Activated naive CD4-positive, alpha-beta T cell treated with anti-CD3 and anti-CD28 coated beads, Interleukin-2, amount 50 U/mL, for 16 hours (primary cell): ENCODE data around the gene GART.

Experiments used
- DNase-seq: peaks from one replicate; pipeline ENCODE4 v3.0.0-alpha.2; 2020

The GART gene

DNA sequence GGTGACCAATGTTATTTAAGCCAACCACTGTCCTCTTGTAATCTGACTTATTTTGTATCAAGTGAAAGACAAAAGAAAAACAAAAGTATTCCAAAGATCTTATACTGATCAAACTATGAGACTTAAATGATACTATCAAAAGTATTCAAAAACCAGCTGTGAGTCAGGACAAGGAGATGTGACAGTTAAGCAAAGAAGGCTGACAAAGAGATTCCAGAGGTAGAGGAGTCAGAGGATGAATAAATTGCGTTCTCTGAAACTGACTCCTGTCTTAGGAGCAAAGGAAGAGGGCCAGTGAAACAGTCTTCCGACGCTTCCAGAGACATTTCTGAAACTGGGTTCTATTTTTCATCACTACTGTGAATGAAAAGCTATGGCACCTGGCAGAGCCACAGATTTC, 83.1 kb downstream of the GART start:
- DNase-seq, result no peak

- no peak for DNase-seq
Observed at GRCh38 chr21:33455686-33456446, 86.1 kb downstream of the GART start.
